ENCODE data around the gene FALEC. TPM values are rescaled to one million over a fixed set of nuclear protein-coding genes. Genes with fewer than 3 reads are reported as not detected.

Gene FALEC
- total RNA-seq = not detected

DNA sequence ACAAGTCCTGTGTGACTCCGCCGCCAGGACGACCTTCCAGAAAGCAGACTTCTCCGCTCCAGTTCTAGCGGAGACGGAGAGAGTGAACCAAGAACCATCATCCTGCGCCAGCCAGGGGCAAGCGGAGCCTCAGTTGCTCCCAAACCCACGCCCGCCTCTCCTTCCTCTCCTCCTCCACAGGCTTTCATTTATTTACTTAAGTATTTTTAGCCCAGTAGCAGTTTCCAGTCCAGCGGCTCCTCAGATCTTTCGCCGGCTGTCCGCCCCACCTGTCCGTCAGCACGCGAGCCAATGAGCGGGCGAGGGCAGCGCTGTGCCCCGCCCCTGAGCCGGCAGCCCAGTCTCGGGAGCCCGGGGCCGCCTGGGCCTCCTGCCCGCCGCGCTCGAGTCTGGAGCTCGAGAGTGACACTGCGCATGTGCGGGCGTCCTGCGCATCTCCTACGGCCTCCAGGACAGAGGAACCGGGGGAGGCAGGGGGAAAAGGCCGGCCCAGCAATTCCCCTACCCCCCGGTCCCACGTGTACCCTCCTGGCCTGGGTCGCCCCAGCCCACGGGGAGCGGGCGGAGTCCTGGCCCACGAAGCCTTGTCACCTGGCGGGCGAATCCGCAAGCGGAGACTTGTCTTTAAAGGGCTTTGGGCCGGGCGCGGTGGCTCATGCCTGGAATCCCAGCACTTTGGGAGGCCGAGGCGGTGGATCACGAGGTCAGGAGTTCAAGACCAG lies at the start of gene FALEC:
TSS of gene FALEC (plus strand) at position 425 of the 722 bp plus-strand sequence.

GRCh38 chr1:150486966-150487762 lies 28.4 kb upstream of the FALEC start, which contains the start of gene TARS2:
TARS2 (plus strand) TSS chr1:150487419; CDS start chr1:150487451, 32 bp downstream.

GRCh38 chr1:150507912-150508864 lies 7.4 kb upstream of the FALEC start, which contains the start of gene ECM1:
ECM1 (plus strand) TSS chr1:150508109; CDS start chr1:150508210, 101 bp downstream.

DNA sequence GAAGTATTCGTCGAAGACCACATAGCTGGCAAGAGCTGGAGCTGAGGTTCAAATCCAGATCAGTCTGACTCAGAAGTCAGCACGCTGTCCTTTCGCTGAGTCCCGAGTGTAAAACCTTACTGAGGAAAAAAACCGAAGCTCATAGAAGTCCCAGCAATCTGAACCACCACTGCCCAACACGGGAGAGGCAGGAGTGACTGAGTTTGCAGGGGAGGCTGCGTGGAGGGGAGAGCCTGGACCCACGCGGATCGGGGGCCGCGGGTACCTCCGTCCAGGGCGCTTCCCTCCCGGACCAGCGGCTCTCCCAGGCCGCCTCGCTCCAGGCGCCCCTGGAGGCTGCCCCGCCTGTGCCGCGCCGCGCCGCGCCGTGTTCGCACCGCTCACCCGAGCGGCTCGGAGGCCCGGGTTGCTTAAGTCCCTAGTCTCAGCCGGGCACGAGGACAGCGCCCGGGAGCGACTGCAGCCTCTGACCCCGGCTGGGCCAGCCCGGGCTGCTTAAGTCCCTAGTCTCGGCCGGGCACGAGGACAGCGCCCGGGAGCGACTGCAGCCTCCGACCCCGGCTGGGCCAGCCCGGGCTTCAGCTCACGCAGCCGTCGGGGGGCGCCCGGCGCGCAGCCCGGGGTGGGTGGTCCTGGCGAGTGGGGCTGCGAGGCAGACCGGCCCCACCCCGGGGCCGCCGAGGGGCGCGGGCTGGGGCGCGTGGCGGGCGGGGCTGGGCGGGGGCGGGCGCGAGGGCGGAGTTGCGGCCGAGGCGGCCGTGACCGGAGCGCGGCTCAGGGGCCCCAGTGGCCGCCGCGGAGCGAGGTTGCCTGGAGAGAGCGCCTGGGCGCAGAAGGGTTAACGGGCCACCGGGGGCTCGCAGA lies 33.3 kb downstream of the FALEC start, which contains the start of gene ADAMTSL4:
TSS of gene ADAMTSL4 (plus strand) at position 777 of the 864 bp plus-strand sequence. CDS start 2,881 bp downstream, outside the sequence.

DNA sequence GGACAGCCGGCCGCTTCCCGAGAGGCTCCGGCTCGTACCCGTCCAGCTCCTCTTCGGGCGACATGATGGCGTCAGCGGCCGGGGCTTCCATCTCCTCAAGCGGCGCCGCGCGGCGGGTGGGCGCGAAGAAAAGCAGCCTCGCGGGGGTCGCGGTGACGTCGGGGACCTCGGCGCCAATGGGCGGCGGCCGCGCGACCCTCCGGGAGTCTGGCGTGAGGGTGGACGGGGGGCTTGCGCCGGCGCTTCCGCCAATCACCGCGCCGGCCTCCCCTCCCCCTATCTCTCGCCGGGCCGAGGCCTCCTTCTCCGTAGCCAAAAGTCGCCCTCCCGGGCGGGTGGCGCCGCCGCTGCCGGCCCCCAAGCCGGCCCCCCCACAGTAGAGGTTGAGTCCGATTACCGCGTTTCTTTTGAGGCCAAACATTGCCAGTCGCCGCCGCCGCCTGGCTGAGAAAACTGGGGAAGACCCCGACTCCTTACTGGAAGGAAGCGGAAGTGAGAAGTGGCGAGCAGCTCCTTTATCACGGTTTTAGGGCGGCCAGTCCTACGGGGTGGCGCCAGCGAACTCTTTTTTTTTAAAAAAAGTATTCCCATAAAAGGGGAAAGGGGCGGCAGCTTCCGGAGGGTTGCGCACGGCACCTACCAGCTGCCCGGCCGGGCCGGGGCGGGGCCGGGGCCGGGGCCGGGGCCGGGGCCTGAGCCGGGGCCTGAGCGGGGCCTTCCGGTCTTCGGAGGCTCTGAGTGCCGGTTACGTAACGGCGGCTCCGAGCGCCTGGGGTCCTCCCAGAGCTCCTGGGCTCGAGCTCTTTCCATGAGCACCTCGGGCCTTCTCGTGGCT lies 63.8 kb downstream of the FALEC start, which contains the start of gene MCL1:
TSS of gene MCL1 (minus strand) at position 501 of the 835 bp plus-strand sequence. CDS start at position 421, 80 bp downstream.

Small RNA genes lying within 50 kb of the gene (small RNA-seq; reads per million reads assigned to genes)
- gene MIR4257 (ENCODE audit: low replicate concordance) (not detected), gene RN7SL473P (ENCODE audit: low replicate concordance) (not detected), gene RN7SL600P (ENCODE audit: low replicate concordance) (not detected)

Other genes with a start within 250 kb of the FALEC start
- 83.3 TPM for gene APH1A, start 246.7 kb upstream of the FALEC start, total RNA-seq
- gene C1orf54, start 243.0 kb upstream of the FALEC start, total RNA-seq = 23.9 TPM
- gene CIART, start 233.2 kb upstream of the FALEC start, total RNA-seq = 3.2 TPM
- gene MRPS21, start 221.9 kb upstream of the FALEC start, total RNA-seq = 40.4 TPM
- gene PRPF3, start 194.2 kb upstream of the FALEC start, total RNA-seq = 48.1 TPM
- gene RPRD2, start 151.6 kb upstream of the FALEC start, total RNA-seq = 21.1 TPM
- 25.6 TPM for gene TARS2, start 28.3 kb upstream of the FALEC start, total RNA-seq
- gene ECM1, start 7.6 kb upstream of the FALEC start, total RNA-seq = 5.4 TPM
- gene ADAMTSL4, start 33.7 kb downstream of the FALEC start, total RNA-seq = 28.2 TPM
- 158 TPM for gene MCL1, start 63.9 kb downstream of the FALEC start, total RNA-seq
- 82.9 TPM for gene ENSA, start 113.9 kb downstream of the FALEC start, total RNA-seq
- 18.8 TPM for gene GOLPH3L, start 181.4 kb downstream of the FALEC start, total RNA-seq
- gene HORMAD1, start 205.1 kb downstream of the FALEC start, total RNA-seq = not detected

All from metanephros (tissue), 2 donors.